Measurements from ENCODE around the gene MRPS10. TPM values are rescaled to one million over a fixed set of nuclear protein-coding genes. Genes with fewer than 3 reads are reported as not detected.

Gene MRPS10
- total and polyA plus RNA-seq, 8 donors, result 8.5 to 38.2 (median 22.7) TPM

- Histone ChIP-seq H3K27ac (peak overlapping the region in 1 of 5 donors; percentile 49), H3K4me1 (peaks cover 7 to 22% (median 11%) of the 10 kb centered on the region in 4 donors), H3K4me3 (no peak overlapping the region), H3K9me3 (no peaks in the 10 kb centered on the region), H3K36me3 (peaks cover 21 to 75% (median 57%) of the 10 kb centered on the region in 4 donors), H3K27me3 (no peaks in the 10 kb centered on the region)
- 71 to 85% (median 81%) methylated on average over 10 of the region's 10 CpGs for WGBS, 5 donors
- intact Hi-C loops (cut with DNase I; ENCODE audit: low total_unique reads), result loop anchor here (10.0 kb wide), 1 partner anchor 284 kb away; no protein-coding TSS in a partner anchor
- TF ChIP-seq EP300 (IDR thresholded peaks at IDR 0.05) (no peak), CTCF (IDR thresholded peaks at IDR 0.05) (no peak), POLR2AphosphoS5 (IDR thresholded peaks at IDR 0.05) (no peak)
- no peak for DNase-seq
These were observed 32.7 kb upstream of the MRPS10 start for GRCh38 chr6:42250274-42250931.

DNA sequence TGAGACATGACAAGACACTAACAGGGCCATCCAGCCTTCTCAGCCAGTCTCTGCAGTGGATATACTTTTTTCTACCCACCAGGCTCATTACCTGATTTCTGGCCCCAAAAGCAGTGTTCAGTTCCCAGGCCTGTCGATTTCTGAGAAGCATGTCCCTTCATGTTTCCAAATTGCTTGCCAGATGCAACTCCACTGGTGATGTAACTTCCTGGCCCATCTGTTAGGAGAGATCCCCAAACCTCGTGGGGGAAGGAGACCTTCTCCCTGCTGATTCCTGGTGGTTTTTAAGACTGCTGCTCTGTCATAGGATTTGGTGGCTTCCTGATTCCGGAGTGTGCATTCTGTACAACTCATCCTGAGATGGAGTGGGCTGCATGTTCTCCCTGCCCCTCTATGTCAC lies 31.6 kb upstream of the MRPS10 start:
- Histone ChIP-seq H3K4me1 (peaks cover 7 to 22% (median 11%) of the 10 kb centered on the region in 4 donors), H3K9me3 (no peaks in the 10 kb centered on the region), H3K36me3 (peaks cover 15 to 75% (median 55%) of the 10 kb centered on the region in 4 donors), H3K4me3 (no peak overlapping the region), H3K27me3 (no peaks in the 10 kb centered on the region), H3K27ac (no peak overlapping the region)
- no peak for TF ChIP-seq CTCF (IDR thresholded peaks at IDR 0.05)
- TF ChIP-seq EP300 (IDR thresholded peaks at IDR 0.05), result no peak
- no peak for TF ChIP-seq POLR2AphosphoS5 (IDR thresholded peaks at IDR 0.05)
- TF ChIP-seq POLR2A (IDR thresholded peaks at IDR 0.05), result no peak
- intact Hi-C loops (cut with DNase I; ENCODE audit: low total_unique reads), result no loop called here
- no peak for DNase-seq
- 61 to 81% (median 70%) methylated on average over 3 of the region's 3 CpGs for whole genome bisulfite sequencing, 5 donors

DNA sequence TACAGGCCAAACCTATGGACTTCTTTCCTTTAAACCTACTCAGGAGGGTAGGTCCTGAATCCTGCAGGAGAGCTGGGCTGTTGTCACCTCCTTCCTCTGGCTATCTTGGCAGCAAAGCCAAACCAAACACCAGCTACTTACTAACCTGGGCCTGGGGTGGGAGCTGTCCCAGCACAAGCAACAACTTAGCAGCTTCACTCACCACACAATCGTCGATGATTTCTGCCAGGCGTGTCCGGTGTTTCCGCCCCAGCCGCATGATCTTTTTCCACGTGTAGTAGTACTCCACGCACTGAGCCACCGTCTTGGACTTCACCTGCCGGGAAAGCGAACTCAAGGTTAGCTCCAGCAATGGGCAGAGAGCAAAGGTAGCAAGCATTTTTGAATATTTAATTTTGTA lies 25.4 kb upstream of the MRPS10 start:
- 69 to 97% (median 93%) methylated on average over 11 of the region's 11 CpGs for WGBS, 5 donors
- H3K36me3 ChIP-seq, result peaks cover 4 to 88% (median 64%) of the 10 kb centered on the region in 4 donors
- intact Hi-C loops (cut with DNase I; ENCODE audit: low total_unique reads), result no loop called here

GRCh38 chr6:42241915-42242314 lies 24.3 kb upstream of the MRPS10 start:
- intact Hi-C loops (cut with DNase I; ENCODE audit: low total_unique reads), result no loop called here
- WGBS, 5 donors, result 85 to 93% (median 92%) methylated on average over 5 of the region's 5 CpGs
- DNase-seq, result no peak
- Histone ChIP-seq H3K9me3 (no peaks in the 10 kb centered on the region), H3K4me3 (no peak overlapping the region), H3K4me1 (peaks cover 0 to 8% (median 0%) of the 10 kb centered on the region in 4 donors), H3K27ac (no peak overlapping the region), H3K27me3 (no peaks in the 10 kb centered on the region), H3K36me3 (peaks cover 4 to 88% (median 65%) of the 10 kb centered on the region in 4 donors)
- TF ChIP-seq EP300 (IDR thresholded peaks at IDR 0.05) (no peak), CTCF (IDR thresholded peaks at IDR 0.05) (no peak), POLR2AphosphoS5 (IDR thresholded peaks at IDR 0.05) (no peak), POLR2A (IDR thresholded peaks at IDR 0.05) (no peak)

More for the DNA sequence above, 25.4 kb upstream of the MRPS10 start:
- Histone ChIP-seq H3K27me3 (no peaks in the 10 kb centered on the region), H3K4me3 (no peak overlapping the region), H3K9me3 (no peaks in the 10 kb centered on the region), H3K27ac (no peak overlapping the region), H3K4me1 (peaks cover 0 to 8% (median 0%) of the 10 kb centered on the region in 4 donors)
- TF ChIP-seq CTCF (IDR thresholded peaks at IDR 0.05) (no peak), POLR2AphosphoS5 (IDR thresholded peaks at IDR 0.05) (no peak), POLR2A (IDR thresholded peaks at IDR 0.05) (no peak), EP300 (IDR thresholded peaks at IDR 0.05) (no peak)
- no peak for DNase-seq

Measured in stomach (tissue), 9 donors.